MCF 10A (cell line): ENCODE measurements around the gene KAT2B. TPM values are rescaled to one million over a fixed set of nuclear protein-coding genes. Genes with fewer than 3 reads are reported as not detected.

Source experiments
- BruUV-seq: library from RNA; stranded (reverse); fragments of 400-500 nt; replicated peaks from 2 replicates; lab custom pipeline; 2021; lab: Mats Ljungman, UMichigan
- CTCF ChIA-PET: fragments of 300-600 bp; sonication (Branson Sonifier 250); formaldehyde crosslinking; extraction: SDS; loops from one replicate; lab custom pipeline; 2021; ENCODE audit warnings: antibody characterized with exemption, inconsistent platforms; lab: Yijun Ruan, JAX
- POLR2A ChIA-PET: fragments of 300-600, 350-650 bp; sonication (Branson Sonifier 250); formaldehyde crosslinking; extraction: SDS; loops from one replicate; lab custom pipeline; 2020; ENCODE audit warnings: antibody characterized with exemption, inconsistent platforms; lab: Yijun Ruan, JAX
- DNase-seq: peaks from one replicate; pipeline ENCODE4 v3.0.0-alpha.2; 2018; ENCODE audit not compliant: unreplicated experiment
- H3K27ac Mint-ChIP-seq: one replicate; pipeline ENCODE4 v1.8.0; 2022; ENCODE audit warnings: mild to moderate bottlenecking, low read depth, mixed read lengths; ENCODE audit not compliant: unreplicated experiment
- H3K27me3 Mint-ChIP-seq: one replicate; pipeline ENCODE4 v1.8.0; 2022; ENCODE audit warnings: mixed read lengths; ENCODE audit not compliant: insufficient read depth, unreplicated experiment
- H3K36me3 Mint-ChIP-seq: one replicate; pipeline ENCODE4 v1.8.0; 2022; ENCODE audit warnings: mild to moderate bottlenecking, moderate library complexity, mixed read lengths; ENCODE audit not compliant: insufficient read depth, unreplicated experiment
- H3K4me1 Mint-ChIP-seq: one replicate; pipeline ENCODE4 v1.8.0; 2022; ENCODE audit warnings: mixed read lengths; ENCODE audit not compliant: insufficient read depth, unreplicated experiment
- H3K4me3 Mint-ChIP-seq: one replicate; pipeline ENCODE4 v1.8.0; 2022; ENCODE audit warnings: mild to moderate bottlenecking, moderate library complexity, mixed read lengths; ENCODE audit not compliant: unreplicated experiment
- H3K9me3 Mint-ChIP-seq: one replicate; pipeline ENCODE4 v1.8.0; 2022; ENCODE audit warnings: mixed read lengths; ENCODE audit not compliant: unreplicated experiment
- intact Hi-C: fragments of 100-400 bp; cut with micrococcal nuclease; formaldehyde crosslinking; loops from 2 replicates; pipeline ENCODE4 v1.14.1; 2022
- total RNA-seq: library from RNA; stranded (reverse); gene quantifications from 2 replicates; pipeline ENCODE4 v1.2.3, GENCODE V29; 2022
- TF ChIP-seq, protein P1 (sequence below): fragments of 200-600 bp; IDR thresholded peaks from one replicate; pipeline ENCODE4 v1.8.0; 2022; ENCODE audit warnings: antibody characterized with exemption, mild to moderate bottlenecking; ENCODE audit not compliant: unreplicated experiment

The KAT2B gene
- total RNA-seq, 1 experiment from 2014 or later = 9.4 TPM

- Mint-ChIP-seq H3K4me1 (peaks cover 15% of the 10 kb centered on the region), H3K9me3 (no peaks in the 10 kb centered on the region), H3K27me3 (no peaks in the 10 kb centered on the region), H3K4me3 (no peak overlapping the region), H3K27ac (no peak overlapping the region), H3K36me3 (peaks cover 4% of the 10 kb centered on the region)
- BruUV-seq = no TSS peak
- intact Hi-C loops = no loop called here
- TF ChIP-seq, protein P1, sequence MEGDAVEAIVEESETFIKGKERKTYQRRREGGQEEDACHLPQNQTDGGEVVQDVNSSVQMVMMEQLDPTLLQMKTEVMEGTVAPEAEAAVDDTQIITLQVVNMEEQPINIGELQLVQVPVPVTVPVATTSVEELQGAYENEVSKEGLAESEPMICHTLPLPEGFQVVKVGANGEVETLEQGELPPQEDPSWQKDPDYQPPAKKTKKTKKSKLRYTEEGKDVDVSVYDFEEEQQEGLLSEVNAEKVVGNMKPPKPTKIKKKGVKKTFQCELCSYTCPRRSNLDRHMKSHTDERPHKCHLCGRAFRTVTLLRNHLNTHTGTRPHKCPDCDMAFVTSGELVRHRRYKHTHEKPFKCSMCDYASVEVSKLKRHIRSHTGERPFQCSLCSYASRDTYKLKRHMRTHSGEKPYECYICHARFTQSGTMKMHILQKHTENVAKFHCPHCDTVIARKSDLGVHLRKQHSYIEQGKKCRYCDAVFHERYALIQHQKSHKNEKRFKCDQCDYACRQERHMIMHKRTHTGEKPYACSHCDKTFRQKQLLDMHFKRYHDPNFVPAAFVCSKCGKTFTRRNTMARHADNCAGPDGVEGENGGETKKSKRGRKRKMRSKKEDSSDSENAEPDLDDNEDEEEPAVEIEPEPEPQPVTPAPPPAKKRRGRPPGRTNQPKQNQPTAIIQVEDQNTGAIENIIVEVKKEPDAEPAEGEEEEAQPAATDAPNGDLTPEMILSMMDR = no peak
- DNase-seq = no peak
- CTCF ChIA-PET = interaction anchor here (0.5 to 0.9 kb wide), 3 partner anchors 10 to 86 kb away, joined by 3 read pairs; no protein-coding TSS in a partner anchor
- POLR2A ChIA-PET = interaction anchor here (0.8 to 1.7 kb wide), 4 partner anchors 10 to 43 kb away, joined by 3 to 5 read pairs (median 4); no protein-coding TSS in a partner anchor
Measured at GRCh38 chr3:20083953-20084352, 43.7 kb downstream of the KAT2B start.

DNA sequence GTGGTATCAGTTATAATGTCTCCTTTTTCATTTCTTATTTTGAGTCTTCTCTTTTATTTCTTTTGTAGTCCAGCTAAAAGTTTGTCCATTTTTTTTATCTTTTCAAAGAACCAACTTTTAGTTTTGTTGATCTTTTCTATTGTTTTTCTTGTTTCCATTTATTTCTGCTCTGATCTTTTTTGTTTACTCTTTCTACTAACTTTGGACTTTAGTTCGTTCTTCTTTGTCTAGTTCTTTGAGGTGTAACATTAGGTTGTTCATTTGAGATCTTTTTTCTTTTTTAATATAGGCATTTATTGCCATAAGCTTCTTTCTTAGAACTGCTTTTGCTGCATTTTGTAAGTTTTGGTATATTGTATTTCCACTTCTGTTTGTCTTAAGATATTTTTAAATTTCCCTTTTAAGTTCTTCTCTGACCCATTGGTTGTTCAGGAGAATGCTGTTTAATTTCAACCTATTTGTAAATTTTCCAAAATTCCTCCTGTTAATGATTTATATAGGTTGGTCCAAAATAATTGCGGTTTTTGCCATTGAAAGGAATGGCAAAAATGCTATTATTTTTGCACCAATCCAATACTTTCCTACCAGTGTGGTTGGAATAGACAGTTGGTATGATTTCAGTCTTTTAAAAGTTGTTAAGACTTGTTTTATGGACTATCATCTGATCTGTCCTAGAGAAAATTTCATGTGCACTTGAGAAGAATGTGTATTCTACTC, 51.2 kb downstream of the KAT2B start:
- ChIA-PET CTCF (interaction anchor here (0.6 kb wide), 1 partner anchor 62 kb away, joined by 3 read pairs; no protein-coding TSS in a partner anchor), POLR2A (no interaction called here)
- Mint-ChIP-seq H3K4me3 (no peak overlapping the region), H3K27ac (no peak overlapping the region), H3K4me1 (no peaks in the 10 kb centered on the region), H3K27me3 (no peaks in the 10 kb centered on the region), H3K9me3 (no peaks in the 10 kb centered on the region), H3K36me3 (no peaks in the 10 kb centered on the region)
- BruUV-seq = no TSS peak
- DNase-seq = no peak
- intact Hi-C loops = no loop called here
- TF ChIP-seq, protein P1 = no peak

DNA sequence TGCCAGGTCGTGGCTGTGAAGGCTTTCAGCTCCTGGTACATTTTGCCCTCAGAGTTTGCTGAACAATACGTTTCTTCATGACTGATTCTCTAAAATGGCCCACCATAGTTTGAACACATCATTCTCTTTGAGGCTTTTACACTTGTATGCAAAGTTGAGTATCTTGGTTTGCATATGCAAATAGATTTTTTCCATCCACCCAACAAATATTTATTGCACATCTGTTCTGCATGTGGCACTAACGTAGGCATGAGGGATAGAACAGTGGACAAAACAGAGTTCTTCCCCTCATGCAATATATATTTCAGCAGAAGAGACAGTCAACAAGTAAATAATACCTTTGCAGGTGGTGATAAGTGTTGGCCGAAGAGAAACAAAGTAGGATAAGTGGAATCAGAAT, 55.2 kb downstream of the KAT2B start:
- POLR2A ChIA-PET = interaction anchor here (1.4 kb wide), 1 partner anchor 12 kb away, joined by 5 read pairs; no protein-coding TSS in a partner anchor
- intact Hi-C loops = no loop called here
- H3K4me3 Mint-ChIP-seq = no peak overlapping the region
- TF ChIP-seq, protein P1 = no peak
- no peaks in the 10 kb centered on the region for H3K4me1 Mint-ChIP-seq
- no peaks in the 10 kb centered on the region for H3K9me3 Mint-ChIP-seq
- H3K27ac Mint-ChIP-seq = no peak overlapping the region
- H3K27me3 Mint-ChIP-seq = no peaks in the 10 kb centered on the region
- H3K36me3 Mint-ChIP-seq = no peaks in the 10 kb centered on the region
- no peak for DNase-seq
- CTCF ChIA-PET = interaction anchor here (0.5 to 1.2 kb wide), 2 partner anchors 13 to 54 kb away, joined by 3 to 4 read pairs; no protein-coding TSS in a partner anchor
- no TSS peak for BruUV-seq

DNA sequence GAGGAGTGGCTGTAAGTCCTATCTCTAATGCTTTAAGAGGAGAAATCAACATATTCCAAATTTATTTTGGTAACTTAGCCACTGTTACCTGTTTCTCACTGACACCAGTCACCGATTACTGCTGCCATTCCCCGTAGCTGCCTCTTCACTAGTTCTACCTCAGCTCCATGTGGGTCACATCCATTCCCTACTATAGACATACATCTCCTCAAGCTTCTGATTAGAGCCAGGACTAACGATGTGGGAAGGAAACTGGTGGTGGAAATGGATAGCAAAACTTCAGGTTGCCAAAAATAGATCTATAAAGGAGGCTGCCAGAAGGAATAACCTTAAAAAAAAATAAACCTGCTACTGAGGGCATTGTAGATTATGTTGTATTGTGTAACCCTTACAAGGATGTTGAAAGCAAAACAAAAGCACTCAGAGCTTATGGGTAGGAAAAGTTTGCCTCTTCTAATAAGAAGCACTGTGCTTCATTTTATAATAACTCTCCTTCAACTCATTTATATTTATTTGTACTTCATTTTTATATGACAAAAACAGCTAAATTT, 56.0 kb downstream of the KAT2B start:
- no peaks in the 10 kb centered on the region for H3K9me3 Mint-ChIP-seq
- DNase-seq = peak; percentile 34
- intact Hi-C loops = no loop called here
- ChIA-PET POLR2A (interaction anchor here (0.6 to 1.4 kb wide), 4 partner anchors 13 to 62 kb away, joined by 3 to 5 read pairs (median 4); no protein-coding TSS in a partner anchor), CTCF (interaction anchor here (1.2 kb wide), 1 partner anchor 55 kb away, joined by 4 read pairs; no protein-coding TSS in a partner anchor)
- peak overlapping the region; percentile 10 for H3K27ac Mint-ChIP-seq
- TF ChIP-seq, protein P1 = no peak
- H3K27me3 Mint-ChIP-seq = no peaks in the 10 kb centered on the region
- no peaks in the 10 kb centered on the region for H3K4me1 Mint-ChIP-seq
- no peaks in the 10 kb centered on the region for H3K36me3 Mint-ChIP-seq
- H3K4me3 Mint-ChIP-seq = no peak overlapping the region
- no TSS peak for BruUV-seq
